ENCODE measurements around the gene TSHZ1.

TSHZ1 gene

DNA sequence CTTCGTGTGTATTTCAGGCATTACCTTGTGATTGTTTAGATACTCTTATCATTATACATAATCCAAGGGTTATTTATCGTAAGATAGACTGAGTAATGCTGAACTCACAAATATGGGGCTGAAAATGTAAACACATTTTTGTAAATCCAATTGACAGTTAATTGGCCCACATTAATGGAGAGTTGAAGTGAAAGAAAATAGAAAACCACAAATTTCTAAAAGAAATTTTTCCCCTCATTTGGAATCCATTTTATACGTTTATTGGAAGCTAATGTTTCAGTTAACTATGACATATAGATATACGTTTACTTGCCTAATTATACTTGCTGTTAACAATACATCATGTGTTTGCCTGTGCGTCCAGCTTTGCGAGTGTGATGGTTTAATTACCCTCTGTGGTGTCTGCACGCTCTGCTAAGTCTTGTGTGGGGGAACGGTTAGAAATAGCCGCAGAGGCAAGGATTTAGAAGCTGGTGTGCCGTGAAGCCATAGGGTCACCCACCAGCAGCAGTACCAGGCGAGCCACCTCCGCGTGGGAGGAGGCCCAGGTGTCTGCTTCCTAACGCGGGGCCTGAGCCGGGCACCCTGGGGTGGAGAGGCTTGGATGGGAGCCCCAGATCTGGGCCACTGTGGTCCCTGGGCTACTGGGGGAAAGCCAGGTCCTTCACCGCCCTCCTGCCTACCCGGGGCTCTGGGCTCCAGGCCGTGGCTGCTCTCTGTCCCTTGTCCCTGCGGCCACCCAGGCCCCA is 38.0 kb downstream of the TSHZ1 start:
- DNase-seq (ENCODE audit: low spot score), result no peak

DNA sequence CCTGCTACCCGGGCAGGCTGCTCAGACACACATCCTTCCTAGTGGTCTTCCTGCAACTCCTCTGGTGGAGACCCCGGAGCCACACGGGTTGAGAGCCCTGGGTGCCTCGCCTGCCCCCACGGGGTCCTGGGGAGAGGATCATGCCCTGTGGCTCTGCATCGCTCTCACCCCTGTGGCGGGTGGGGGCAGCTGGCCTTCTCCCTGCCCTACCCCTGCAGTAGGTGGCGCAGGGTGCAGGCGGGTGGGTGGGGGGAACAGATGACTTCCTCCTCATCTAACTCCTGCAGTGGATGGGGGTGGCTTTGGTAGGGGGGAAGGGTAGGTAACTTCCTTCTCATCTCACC is 38.5 kb downstream of the TSHZ1 start:
- no peak for DNase-seq (ENCODE audit: low spot score)

DNA sequence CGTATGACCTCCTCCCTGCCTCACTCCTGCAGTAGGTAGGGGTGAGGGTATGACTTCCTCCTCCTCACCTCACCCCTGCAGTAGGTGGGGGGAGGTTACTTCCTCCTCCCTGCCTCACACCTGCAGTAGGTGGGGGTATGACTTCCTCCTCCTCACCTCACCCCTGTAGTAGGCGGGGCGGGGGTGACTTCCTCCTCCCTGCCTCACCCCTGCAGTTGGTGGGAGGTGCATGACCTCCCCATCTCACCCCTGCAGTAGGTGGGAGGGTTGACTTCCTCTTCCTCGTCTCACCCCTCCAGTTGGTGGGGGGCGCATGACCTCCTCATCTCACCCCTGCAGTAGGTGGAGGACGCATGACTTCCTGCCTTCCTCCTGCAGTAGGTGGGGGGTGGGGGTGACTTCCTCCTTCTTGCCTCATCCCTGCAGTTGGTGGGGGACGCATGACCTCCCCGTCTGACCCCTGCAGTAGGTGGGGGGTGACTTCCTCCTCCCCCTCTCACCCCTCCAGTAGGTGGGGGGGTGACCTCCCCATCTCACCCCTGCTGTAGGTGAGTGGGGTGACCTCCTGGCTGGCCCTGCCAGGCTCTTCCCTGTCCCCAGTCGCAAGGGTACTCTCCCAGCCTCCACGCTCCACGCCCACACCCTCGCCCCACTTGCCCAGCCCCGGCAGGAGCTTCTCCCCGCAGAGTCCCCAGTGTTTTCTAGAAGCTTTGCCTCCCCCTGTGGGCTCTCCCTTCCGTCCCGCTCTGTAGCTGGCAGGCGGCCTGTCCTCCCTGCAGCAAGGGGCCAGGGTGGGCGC is 39.3 kb downstream of the TSHZ1 start:
- no peak for DNase-seq (ENCODE audit: low spot score)

DNA sequence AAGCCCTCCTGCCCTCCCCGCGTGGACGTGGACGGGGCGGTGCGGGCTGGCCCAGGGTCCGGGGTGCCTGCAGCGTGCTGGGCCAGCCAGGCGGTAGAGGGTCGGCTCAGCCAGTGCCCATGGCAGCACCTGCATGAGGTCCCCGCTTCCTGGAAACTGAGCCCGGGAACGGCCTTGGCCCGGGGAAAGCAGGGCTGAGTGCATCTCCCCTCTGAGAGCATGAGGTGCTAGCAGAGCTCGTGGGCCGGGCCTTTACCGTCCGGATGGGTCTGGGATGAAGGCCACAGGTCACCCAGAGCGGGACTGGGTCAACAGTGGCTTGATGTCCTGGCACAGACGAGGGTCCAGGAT is 39.8 kb downstream of the TSHZ1 start:
- DNase-seq (ENCODE audit: low spot score), result no peak

DNA sequence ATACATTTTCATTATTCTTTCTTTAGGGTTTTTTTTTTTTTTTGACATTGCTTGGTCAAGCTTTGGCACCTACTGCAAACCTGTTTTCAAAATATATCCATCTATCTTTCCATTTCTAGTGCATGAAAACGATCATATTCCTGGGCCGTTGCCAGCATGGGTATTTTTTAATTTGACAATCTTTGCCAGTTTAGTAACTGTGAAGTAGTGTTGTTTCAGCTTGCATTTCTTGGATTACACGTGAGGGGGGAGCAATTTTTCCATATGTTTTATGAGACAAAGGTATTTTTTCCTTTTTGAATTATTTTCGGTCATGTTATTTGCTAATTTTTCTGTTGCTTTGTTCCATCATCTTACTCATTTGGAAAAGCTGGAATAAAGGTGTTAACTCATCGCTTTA is 40.9 kb downstream of the TSHZ1 start:
- no peak for DNase-seq (ENCODE audit: low spot score)

DNA sequence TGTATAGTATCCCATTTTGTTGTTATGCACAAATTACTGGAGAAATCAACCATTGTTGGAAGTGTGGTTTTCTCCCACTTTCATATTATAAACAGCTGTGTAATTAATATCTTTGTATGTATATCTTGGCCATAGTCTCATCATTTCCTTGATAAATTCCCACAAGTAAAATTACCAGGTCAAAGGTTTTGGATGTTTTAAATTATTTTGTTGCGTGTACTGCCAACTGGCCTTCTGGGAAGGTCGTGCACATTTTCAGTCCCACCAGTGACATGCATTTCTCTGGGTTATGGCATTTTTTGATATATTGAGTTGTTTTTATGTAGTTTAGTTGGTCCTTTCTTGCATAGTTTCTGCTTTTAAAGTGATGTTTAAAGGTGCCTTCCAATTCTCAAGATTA is 41.5 kb downstream of the TSHZ1 start:
- DNase-seq (ENCODE audit: low spot score), result no peak

DNA sequence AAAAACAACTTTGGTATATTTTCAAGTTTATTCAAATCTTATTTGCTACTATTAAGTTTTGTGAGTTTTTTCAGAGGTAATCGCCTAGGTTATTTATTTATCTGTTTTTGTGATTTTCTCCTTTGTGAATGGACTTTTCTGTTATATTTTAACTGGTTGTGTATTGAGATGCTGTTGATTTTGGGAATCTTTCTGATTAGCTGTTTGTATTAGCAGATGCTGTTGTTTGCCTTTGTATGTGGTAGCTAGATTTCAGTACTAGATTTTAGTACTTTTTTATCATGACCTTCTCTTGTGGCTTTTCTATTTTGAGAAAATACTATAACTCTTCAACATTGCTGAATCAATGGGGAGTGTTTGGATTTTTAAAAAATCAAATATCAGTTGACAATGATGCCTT is 42.4 kb downstream of the TSHZ1 start:
- no peak for DNase-seq (ENCODE audit: low spot score)

DNA sequence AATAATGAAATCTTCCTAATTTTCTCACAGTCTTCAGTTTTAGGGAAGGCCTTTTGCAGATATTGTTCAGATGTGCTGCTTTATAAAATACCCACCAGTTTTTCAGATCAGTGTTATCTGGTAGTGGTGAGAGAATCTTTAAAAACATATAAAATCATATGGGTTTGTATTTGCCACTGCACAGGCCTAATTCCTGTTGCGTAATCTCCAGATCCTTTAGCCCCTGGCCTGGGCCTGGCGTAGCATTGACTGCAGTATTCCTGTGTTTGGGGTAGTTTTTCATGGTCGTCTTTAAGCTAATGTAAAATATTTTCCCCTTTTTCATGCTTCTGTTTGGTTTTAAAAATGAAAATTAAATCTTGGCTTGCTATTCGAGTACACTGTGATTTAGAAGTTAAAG is 43.2 kb downstream of the TSHZ1 start:
- DNase-seq (ENCODE audit: low spot score), result no peak

DNA sequence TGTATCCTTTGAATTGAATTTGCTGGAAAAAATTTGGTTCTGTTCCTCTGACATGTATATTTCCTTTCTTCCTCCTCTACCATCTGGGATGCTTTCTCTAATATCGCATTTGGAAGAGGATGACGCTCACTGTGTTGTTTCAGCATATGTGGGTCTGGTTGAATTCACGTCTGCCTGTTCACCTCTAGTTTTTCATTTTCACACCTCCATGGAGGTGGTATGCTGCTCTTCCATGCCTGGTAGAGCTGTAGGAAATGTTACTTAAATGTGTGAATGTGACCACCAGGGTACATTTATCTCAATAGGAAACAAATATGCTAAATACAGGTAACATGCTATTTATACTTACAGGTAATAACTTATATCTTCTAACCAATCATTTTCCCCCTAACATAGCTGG is 44.5 kb downstream of the TSHZ1 start:
- DNase-seq (ENCODE audit: low spot score), result no peak

DNA sequence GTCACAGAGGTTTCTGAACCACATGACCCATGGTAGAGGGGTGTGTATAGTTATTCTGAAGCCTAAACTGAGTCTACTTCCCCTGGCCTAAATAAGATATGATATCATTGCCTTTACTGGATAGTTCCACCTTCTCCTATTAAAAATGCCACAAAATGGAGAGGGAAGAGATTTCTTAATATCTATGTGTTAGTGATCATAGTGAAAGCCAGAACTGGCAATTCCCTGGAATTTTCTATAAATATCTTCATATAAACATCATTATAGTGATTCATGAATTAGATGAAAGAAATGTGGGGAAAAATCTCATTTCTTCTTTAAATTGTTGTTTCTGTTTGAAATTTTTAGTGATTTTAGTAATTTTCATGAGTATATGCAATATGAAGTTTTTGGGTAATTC is 45.8 kb downstream of the TSHZ1 start:
- no peak for DNase-seq (ENCODE audit: low spot score)

DNA sequence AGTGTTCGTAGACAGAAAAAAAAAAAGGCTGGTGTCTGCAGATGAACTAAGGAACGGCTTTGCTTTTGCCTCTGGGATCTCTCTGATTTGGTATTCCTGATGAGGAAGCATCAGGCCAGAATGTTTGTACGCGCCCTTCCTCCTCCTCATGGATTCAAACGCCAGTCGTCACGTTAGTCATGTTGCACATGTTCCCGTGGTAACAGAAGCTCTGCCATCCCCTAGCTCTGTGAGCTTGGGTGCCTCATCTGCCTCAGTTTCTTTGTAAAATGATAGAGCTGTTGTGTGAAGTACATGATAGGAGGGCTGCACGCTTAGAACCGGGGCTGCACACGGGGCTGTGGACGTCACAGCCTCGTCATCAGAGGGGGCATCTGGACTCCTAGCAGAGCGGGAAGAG is 47.0 kb downstream of the TSHZ1 start:
- no peak for DNase-seq (ENCODE audit: low spot score)

DNA sequence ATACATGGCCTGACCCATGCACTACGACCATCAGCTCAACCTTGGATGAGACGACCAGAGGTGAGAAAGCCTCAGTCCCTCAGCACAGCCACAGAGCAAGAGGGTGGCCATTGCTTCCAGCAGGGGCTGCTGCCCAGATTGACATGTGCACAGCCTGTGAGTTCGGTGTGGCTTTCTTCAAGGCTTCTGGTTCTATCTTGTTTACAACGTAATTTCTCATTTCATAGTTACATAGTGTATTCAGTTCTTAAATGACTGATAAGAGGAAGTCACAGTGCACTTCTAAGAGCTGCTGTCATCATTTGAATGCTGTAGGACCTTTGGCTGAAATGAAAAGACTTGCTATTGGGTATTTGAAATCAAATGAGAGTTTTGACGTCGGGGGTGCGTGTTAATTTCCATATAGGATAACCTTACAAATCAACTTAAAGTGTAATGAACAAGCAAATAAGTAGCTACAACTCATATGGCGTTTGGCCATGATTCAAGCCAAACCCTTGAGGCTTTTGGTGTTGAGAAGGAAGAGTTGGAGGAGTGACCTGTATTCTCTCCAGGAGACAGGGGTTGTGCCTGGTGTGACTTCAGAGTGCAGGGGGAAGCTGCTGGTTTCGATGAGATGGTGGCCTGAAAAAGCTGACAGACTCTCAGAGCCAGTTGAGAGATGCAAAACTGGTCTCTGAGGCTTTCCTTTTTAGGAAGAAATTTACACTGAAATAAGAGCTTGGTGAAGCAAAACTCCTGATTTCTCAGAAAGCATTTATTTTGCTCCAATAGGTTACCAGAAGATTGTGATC is 51.0 kb downstream of the TSHZ1 start:
- no peak for DNase-seq (ENCODE audit: low spot score)

DNA sequence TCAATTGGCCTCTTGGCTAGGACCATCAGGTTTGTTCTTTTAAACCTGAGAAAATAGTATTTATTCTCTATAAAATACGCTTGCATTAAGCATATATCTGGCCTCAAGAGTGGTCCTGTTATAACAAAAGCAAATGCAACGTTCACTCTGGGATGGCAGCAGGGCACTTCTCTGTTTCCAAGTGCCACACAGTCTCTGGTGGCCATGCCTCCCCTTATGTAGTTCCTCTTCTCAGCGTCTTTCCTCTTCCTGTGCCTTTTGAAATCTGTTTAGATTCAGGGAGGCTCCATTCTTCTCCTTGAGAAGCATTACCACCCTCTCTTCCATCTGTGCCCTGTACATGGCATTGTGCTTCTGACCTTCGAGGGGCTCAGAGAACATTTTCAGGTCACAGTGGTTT is 51.9 kb downstream of the TSHZ1 start:
- DNase-seq (ENCODE audit: low spot score), result no peak

DNA sequence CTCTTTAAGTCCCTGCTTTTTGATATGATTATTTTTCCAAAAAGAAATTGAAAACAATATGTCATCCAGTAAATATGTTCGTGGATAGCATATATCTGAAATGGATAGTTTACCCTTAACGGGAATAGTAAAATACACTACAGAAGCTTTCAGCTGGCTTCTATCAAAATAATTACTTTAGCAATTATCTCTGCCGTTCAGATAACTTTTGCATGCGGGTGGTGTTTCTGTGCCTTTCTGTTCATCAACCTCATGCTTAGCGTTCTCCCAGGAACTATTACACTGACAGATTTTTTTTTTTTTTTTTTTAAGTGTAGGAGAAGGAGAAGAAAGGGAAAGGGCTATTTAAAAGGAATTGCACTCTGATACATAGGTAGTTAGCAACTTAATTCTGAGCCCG is 53.6 kb downstream of the TSHZ1 start:
- no peak for DNase-seq (ENCODE audit: low spot score)

DNA sequence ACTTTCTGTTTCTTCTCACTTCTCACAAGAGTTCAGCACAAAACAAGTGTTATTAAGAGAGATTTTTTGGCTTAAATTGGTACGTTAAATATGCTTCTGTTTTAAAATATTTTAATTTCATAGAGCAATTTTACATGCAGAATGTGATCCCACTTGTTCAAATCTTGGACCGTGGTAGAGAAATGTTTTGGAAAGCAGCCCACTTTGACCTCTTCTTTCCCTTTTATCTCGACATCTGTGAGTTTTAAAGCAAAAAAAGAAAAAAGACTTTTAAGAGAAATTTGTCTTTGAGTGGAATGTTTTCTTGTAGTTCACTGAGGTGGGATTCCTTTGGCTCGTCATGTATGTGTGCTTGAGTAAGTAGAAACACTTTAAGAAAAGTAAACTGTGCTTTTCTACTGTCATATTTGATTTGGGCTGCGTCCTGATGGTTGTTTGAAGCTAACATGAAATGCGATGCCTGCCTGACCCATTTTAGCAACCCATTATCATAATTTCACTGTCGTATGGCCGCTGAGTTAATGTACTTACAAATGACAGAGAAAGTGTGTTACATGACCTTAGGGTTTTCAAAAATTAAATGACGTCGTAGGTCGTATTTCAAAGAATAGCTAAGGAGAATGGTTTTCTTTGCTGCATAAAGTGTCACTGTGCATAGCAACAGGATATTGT is 54.5 kb downstream of the TSHZ1 start:
- no peak for DNase-seq (ENCODE audit: low spot score)

DNA sequence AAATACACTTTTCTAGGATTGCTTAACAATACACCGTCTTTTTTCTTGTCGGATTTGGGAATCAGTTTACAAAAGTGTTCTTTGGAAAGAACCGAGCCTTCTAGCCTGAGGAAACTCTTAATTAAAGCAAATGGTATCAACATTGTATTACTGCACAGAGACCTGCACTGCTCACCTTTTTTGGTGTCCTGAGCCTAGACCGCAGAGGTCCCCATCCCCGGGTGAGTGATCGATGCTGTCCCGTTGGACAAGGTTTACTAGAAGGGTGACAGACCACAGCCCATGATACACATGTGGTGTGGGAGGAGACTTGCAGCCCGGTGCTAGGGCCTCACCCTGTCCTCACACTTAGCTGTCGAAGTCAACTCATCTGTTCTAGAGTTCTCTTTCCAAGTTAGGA is 55.3 kb downstream of the TSHZ1 start:
- no peak for DNase-seq (ENCODE audit: low spot score)

DNA sequence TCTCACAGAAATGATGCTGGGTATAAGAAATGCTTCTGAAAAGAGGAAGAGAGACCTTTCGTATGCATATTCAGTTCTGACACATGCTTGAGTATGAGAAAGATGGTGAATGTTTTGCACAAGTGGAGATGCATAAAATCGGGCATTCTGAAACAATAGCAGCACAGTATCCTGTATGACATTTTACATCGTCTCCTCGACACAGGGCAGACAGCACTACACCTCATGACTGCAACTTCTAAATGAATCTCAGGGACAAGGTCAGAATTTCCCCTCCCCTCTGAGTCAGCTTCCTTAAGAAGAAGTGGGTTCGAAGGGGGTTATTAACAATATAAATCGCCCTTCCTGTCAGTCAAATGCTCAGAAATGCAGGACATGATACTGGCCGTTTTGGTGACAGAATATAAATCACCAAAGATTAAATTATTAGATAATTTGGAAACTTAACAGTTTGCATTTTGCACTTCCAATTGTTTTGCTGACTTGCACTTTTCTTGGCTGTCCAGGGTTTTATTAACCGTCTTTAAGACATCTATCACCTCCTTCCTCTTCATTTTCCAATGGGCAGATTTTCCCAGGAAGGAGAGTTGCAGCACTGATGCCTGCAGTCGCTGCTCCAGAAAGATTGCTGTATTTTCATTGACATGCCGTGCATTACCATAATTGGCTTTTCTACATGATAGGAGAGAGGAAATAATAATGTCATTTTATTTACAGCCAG is 57.2 kb downstream of the TSHZ1 start:
- no peak for DNase-seq (ENCODE audit: low spot score)

DNA sequence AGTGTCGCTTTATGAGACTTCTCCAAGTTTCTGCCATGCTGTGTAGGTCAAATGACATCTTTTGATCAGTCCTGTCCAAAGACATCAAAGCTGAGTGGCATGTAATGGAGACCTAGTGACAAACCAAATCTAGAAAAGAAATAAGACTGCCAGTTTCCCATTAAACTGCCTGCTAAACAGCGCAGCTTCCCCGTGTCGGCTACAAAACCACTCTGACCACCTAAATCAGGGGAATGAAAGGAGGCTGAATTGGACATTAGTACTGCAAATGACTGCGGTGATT is 57.7 kb downstream of the TSHZ1 start:
- DNase-seq (ENCODE audit: low spot score), result no peak

DNA sequence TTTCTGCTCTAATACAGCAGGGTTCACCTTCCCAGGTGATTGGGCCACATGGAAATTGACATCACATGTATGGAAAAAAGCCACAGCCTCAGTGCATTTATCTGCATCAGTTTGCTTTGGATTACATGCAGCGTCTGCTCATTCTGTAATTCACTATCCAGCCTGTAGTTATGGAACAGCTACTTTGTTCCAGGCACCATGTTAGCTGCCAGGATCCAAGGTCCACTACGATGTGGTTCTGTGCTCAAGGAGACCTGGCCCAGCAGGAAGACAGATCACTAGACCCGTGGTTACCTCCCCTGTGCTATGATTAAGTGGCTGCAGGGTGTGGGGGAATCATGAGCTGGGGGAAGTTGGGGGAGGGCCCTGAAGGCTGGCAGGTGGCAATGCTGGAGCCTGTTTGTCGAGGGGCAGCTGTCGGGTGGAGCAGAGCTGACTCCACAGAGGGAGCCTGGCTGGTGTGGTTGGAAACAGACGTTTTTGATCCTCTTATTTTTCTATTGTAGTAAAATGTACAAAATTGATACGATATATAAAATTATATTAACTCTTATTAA is 58.6 kb downstream of the TSHZ1 start:
- DNase-seq (ENCODE audit: low spot score), result no peak

DNA sequence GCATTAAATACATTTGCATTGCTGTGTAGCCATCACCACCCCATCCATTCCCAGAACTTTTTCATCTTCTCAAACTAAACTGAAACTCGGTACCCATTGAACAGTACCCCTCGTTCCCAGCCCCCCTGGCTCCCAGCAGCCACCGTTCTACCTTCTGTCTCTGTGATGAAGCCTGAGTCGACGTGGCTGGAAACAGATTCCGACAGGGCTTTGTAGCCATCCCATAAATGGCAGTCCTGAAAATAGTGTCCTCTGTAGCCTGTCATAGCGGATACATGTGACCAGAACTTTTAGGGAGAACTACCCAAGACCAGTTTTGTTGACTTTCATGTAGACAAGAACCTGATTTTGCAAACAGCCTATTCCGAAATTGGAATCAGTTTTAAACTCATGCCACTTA is 59.1 kb downstream of the TSHZ1 start:
- DNase-seq (ENCODE audit: low spot score), result no peak

DNA sequence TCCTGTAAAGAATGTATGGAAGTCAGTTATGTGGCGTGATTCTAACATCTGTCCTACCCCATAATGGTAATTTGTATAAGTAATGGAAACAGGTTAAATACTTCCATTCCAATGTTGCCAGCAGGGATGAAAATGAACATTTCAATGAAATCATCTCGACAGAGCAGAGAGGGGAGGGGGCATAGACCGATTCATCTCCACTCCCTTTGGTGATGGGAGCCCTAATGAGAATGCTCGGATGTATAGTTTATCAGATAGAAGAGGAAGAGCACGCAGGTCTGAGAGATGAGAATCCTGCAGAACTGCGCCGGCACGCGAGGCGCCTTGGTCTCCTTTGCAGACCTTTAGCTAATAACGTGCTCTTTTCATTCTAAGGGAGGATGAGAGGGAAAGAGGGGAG is 61.4 kb downstream of the TSHZ1 start:
- no peak for DNase-seq (ENCODE audit: low spot score)

DNA sequence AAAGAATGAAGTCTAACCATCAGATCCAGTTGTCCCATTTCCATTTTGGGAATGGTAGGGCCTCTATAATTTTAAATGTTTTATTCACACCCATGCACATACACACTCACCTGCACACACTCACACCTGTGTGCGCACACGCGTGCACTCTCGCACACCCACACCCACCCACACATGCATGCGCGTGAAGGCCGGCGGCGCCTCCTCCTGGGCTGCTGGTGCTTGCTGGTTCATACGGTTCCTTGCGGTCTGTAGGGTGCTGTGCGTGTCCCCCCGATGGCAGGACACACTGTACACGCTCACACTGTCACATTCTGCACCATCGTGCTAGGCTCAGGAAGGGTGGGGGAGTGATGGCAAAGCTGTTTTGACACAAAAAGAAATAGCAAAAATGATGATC is 63.2 kb downstream of the TSHZ1 start:
- no peak for DNase-seq (ENCODE audit: low spot score)
